ENCODE results near the gene CTNND1. TPM values are rescaled to one million over a fixed set of nuclear protein-coding genes. Genes with fewer than 3 reads are reported as not detected.

The CTNND1 gene
- total RNA-seq, 1 donor from 2014 or later = 179 TPM

DNA sequence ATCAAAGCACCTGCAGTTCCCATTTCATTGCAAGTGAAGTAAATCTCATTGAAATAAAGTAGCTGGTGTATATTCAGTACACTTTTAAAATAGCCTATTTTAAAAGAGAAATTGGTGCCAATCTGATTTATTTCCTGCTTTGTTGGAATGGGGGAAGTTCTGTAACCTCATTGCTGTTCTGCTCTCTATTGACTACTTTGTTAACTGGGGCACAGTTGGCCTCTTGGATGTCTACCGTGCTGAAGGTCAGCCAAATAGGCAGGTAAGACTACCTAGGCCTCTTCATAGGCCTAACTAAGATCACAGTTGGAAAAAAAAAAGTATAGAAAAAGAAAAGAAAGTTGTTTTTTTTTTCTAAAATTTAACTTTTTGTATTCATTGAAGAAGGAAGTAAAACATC, 9.2 kb downstream of the CTNND1 start:
- peaks cover 92% of the 10 kb centered on the region for H3K4me1 ChIP-seq
- intact Hi-C loops (cut with DNase I) = no loop called here
- TF ChIP-seq POLR2A (IDR thresholded peaks at IDR 0.05) (no peak), POLR2AphosphoS5 (IDR thresholded peaks at IDR 0.05; ENCODE audit: insufficient read depth in 1 of 2, low read depth in 1 of 2) (no peak)
- TF ChIP-seq, protein P1, sequence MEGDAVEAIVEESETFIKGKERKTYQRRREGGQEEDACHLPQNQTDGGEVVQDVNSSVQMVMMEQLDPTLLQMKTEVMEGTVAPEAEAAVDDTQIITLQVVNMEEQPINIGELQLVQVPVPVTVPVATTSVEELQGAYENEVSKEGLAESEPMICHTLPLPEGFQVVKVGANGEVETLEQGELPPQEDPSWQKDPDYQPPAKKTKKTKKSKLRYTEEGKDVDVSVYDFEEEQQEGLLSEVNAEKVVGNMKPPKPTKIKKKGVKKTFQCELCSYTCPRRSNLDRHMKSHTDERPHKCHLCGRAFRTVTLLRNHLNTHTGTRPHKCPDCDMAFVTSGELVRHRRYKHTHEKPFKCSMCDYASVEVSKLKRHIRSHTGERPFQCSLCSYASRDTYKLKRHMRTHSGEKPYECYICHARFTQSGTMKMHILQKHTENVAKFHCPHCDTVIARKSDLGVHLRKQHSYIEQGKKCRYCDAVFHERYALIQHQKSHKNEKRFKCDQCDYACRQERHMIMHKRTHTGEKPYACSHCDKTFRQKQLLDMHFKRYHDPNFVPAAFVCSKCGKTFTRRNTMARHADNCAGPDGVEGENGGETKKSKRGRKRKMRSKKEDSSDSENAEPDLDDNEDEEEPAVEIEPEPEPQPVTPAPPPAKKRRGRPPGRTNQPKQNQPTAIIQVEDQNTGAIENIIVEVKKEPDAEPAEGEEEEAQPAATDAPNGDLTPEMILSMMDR (IDR thresholded peaks at IDR 0.05) = no peak
- no peak overlapping the region for H3K27ac ChIP-seq
- no peak overlapping the region for H3K4me3 ChIP-seq
- H3K27me3 ChIP-seq = no peaks in the 10 kb centered on the region
- no peaks in the 10 kb centered on the region for H3K36me3 ChIP-seq
- no peak for DNase-seq (ENCODE audit: extremely low spot score in 2 of 2)
- H3K9me3 ChIP-seq = no peaks in the 10 kb centered on the region

DNA sequence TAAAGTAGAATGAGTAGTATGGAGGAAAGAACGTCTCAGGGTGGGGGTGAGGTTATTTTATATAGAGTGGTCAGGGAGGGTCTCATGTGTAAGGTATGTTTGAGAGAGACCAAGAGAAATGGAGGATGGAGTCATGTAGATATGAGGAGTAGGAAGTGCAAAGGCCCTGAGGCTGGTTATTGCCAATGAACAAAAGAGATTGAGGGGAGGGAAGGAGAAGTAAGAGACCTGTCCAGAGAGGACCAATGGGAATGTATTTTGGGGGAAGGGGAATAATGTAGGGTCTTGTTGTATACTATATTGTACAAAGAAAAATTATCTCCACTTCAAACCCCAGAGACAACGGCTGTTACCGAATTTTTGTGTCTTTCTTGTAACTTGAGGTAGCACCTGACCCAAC, 9.8 kb downstream of the CTNND1 start:
- H3K4me3 ChIP-seq = no peak overlapping the region
- intact Hi-C loops (cut with DNase I) = no loop called here
- no peak for DNase-seq (ENCODE audit: extremely low spot score in 2 of 2)
- H3K4me1 ChIP-seq = peaks cover 92% of the 10 kb centered on the region
- H3K27me3 ChIP-seq = no peaks in the 10 kb centered on the region
- TF ChIP-seq POLR2A (IDR thresholded peaks at IDR 0.05) = no peak
- TF ChIP-seq, protein P1 (IDR thresholded peaks at IDR 0.05) = no peak
- TF ChIP-seq POLR2AphosphoS5 (IDR thresholded peaks at IDR 0.05; ENCODE audit: insufficient read depth in 1 of 2, low read depth in 1 of 2) = no peak
- H3K27ac ChIP-seq = no peak overlapping the region
- no peaks in the 10 kb centered on the region for H3K36me3 ChIP-seq
- no peaks in the 10 kb centered on the region for H3K9me3 ChIP-seq

DNA sequence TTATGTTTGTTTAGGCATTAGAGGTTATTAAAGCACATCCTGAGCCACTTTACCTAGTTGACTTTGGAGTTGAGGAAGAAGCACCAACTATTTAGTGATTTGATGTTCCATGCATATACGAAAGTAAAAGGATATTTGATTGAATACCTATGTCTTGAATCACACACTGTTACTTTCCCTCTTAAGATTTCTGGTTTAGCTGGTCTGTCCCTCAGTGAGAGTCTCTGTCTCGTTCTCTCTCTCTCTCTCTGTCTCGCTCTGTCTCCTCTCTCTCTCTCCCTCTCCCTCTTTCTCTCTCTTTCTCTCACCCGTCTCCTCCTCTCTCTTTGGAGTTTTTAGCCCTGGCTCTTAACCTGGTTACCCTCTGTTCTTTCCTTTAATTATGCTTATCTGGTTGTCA, 11.0 kb downstream of the CTNND1 start:
- no peak for TF ChIP-seq POLR2A (IDR thresholded peaks at IDR 0.05)
- no peak for TF ChIP-seq POLR2AphosphoS5 (IDR thresholded peaks at IDR 0.05; ENCODE audit: insufficient read depth in 1 of 2, low read depth in 1 of 2)
- TF ChIP-seq, protein P1 (IDR thresholded peaks at IDR 0.05) = no peak
- no peak overlapping the region for H3K27ac ChIP-seq
- H3K9me3 ChIP-seq = no peaks in the 10 kb centered on the region
- no peak for DNase-seq (ENCODE audit: extremely low spot score in 2 of 2)
- no peaks in the 10 kb centered on the region for H3K27me3 ChIP-seq
- H3K4me3 ChIP-seq = no peak overlapping the region
- H3K4me1 ChIP-seq = peaks cover 95% of the 10 kb centered on the region
- H3K36me3 ChIP-seq = no peaks in the 10 kb centered on the region
- intact Hi-C loops (cut with DNase I) = no loop called here

DNA sequence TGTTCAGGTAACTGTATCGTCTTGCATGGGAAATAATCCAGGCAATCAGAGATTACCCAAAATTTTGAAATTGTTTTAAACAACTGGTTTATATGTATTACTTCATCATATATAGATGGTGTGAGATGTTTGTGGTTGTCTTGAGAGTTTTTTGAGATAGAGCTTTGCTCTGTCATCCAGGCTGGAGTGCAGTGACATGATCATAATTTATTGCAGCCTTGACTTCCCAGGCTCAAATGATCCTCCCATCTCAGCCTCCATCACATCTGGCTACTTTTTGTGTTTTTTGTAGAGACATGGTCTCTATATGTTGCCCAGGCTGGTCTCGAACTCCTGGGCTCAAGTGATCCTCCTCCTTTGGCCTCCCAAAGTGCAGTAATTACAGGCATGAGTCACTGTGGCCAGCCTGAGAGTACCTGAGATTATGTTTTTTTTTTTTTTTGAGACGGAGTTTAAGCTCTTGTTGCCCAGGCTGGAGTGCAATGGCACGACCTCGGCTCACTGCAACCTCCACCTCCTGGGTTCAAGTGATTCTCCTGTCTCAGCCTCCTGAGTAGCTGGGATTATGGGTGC, 11.5 kb downstream of the CTNND1 start:
- intact Hi-C loops (cut with DNase I) = no loop called here
- DNase-seq (ENCODE audit: extremely low spot score in 2 of 2) = no peak
- H3K27ac ChIP-seq = no peak overlapping the region
- H3K27me3 ChIP-seq = no peaks in the 10 kb centered on the region
- no peak overlapping the region for H3K4me3 ChIP-seq
- peaks cover 96% of the 10 kb centered on the region for H3K4me1 ChIP-seq
- no peaks in the 10 kb centered on the region for H3K9me3 ChIP-seq
- TF ChIP-seq POLR2A (IDR thresholded peaks at IDR 0.05) (no peak), POLR2AphosphoS5 (IDR thresholded peaks at IDR 0.05; ENCODE audit: insufficient read depth in 1 of 2, low read depth in 1 of 2) (no peak)
- TF ChIP-seq, protein P1 (IDR thresholded peaks at IDR 0.05) = no peak
- no peaks in the 10 kb centered on the region for H3K36me3 ChIP-seq

DNA sequence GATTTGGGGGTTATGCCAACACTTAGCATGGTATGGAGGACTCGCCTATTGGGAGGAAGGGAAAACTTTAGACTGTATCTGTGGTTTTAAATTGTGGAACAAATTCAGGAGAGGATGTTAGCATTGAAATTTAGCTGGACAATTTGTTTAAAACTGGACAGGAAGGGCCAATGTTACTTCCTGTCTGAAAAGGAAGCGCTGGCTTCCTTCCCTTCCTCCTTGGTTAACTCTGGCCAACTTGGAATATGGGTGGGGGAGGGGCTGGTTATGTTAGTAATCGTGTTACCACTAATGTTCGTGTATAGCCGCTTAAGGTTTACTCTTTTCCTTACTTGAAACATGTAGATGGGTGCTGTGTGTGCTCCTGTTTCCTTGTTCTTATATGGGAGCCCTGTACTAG, 13.9 kb downstream of the CTNND1 start:
- no peak overlapping the region for H3K4me3 ChIP-seq
- H3K27ac ChIP-seq = peak overlapping the region; percentile 88
- no peaks in the 10 kb centered on the region for H3K9me3 ChIP-seq
- intact Hi-C loops (cut with DNase I) = no loop called here
- no peaks in the 10 kb centered on the region for H3K27me3 ChIP-seq
- TF ChIP-seq POLR2AphosphoS5 (IDR thresholded peaks at IDR 0.05; ENCODE audit: insufficient read depth in 1 of 2, low read depth in 1 of 2) (peak in 1 of 2 donors; percentile 25), POLR2A (IDR thresholded peaks at IDR 0.05) (no peak)
- TF ChIP-seq, protein P1 (IDR thresholded peaks at IDR 0.05) = no peak
- H3K4me1 ChIP-seq = peaks cover 98% of the 10 kb centered on the region
- H3K36me3 ChIP-seq = no peaks in the 10 kb centered on the region
- no peak for DNase-seq (ENCODE audit: extremely low spot score in 2 of 2)
